ENCODE measurements around the gene HCN1. TPM values are rescaled to one million over a fixed set of nuclear protein-coding genes. Genes with fewer than 3 reads are reported as not detected.

The HCN1 gene
- total and polyA plus RNA-seq, 12 donors, result 0.05 to 0.20 (median 0.07) TPM; not detected in 3

DNA sequence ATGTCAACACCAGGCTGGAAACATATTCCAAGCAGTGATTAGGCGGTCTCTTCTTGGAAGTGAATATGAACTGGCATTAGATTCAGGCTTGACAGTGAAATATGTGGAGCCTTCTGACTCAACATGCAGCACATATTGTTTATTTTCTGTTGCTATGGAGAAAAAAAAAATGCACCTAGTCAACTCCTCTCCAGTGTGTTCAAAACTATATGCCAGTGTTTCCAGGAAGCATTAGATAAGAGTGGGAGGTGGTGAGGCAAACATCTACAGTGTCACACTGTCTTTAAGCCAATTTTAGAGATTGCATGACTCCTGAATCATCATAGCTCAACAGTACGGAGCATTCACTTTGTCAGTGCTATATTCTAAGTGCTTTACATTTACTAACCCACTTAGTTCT, 117.9 kb downstream of the HCN1 start:
- Histone ChIP-seq H3K9me3 (peaks cover 0 to 28% (median 0%) of the 10 kb centered on the region in 11 donors), H3K27me3 (no peaks in the 10 kb centered on the region), H3K36me3 (no peaks in the 10 kb centered on the region), H3K4me3 (no peak overlapping the region), H3K4me1 (no peaks in the 10 kb centered on the region), H3K27ac (peak overlapping the region in 1 of 10 donors; percentile 12)
- 19 to 35% methylated on average over 2 of the region's 2 CpGs for WGBS, 2 donors
- no peak for DNase-seq
- no peak for TF ChIP-seq CTCF (IDR thresholded peaks at IDR 0.05)
- intact Hi-C loops (cut with DNase I), result no loop called here
- peak; percentile 34 to 98 (median 64) for ATAC-seq

DNA sequence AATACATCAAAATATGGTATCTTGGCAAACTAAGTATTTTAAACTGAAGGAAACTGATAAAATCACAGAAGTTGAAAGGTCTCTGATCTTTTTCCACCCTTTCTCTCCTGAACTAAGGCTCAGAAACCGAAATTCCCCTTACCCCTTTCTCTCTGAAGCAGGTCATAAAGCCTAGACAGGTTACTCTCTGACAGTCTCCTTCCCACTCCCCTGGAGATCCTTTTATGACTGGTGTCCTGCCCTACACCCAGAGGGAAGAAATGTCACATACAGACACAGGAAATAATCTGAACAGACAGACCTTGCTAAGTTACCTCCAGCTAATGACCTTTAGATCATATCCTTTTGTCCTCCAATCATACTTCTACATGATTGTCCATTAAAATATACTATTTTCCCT, 127.4 kb downstream of the HCN1 start:
- Histone ChIP-seq H3K27ac (no peak overlapping the region), H3K36me3 (no peaks in the 10 kb centered on the region), H3K4me1 (no peaks in the 10 kb centered on the region), H3K27me3 (no peaks in the 10 kb centered on the region), H3K9me3 (no peaks in the 10 kb centered on the region), H3K4me3 (no peak overlapping the region)
- ATAC-seq, result no peak
- 39 to 58% methylated on average over 1 of the region's 1 CpG for WGBS, 2 donors
- no peak for TF ChIP-seq CTCF (IDR thresholded peaks at IDR 0.05)
- intact Hi-C loops (cut with DNase I), result no loop called here
- DNase-seq, result no peak

- TF ChIP-seq CTCF (IDR thresholded peaks at IDR 0.05), result no peak
- no peaks in the 10 kb centered on the region for H3K36me3 ChIP-seq
- no peaks in the 10 kb centered on the region for H3K27me3 ChIP-seq
- intact Hi-C loops (cut with DNase I), result no loop called here
- no peak overlapping the region for H3K4me3 ChIP-seq
- WGBS, 2 donors, result 20 to 21% methylated on average over 3 of the region's 3 CpGs
- peak; percentile 58 to 97 (median 79) for ATAC-seq
- peak overlapping the region in 1 of 10 donors; percentile 3 for H3K27ac ChIP-seq
- peaks cover 0 to 8% (median 0%) of the 10 kb centered on the region in 9 donors for H3K4me1 ChIP-seq
- DNase-seq, result peak in 1 of 2 donors; percentile 11
- peaks cover 0 to 8% (median 0%) of the 10 kb centered on the region in 11 donors for H3K9me3 ChIP-seq
Observed at GRCh38 chr5:45542421-45542820, 153.8 kb downstream of the HCN1 start.

- intact Hi-C loops (cut with DNase I), result loop anchor here in 1 of 10 donors (10.0 kb wide), 1 partner anchor 101 kb away; no protein-coding TSS in a partner anchor
- no peak for TF ChIP-seq CTCF (IDR thresholded peaks at IDR 0.05)
- Histone ChIP-seq H3K4me1 (peaks cover 0 to 4% (median 0%) of the 10 kb centered on the region in 9 donors), H3K27ac (no peak overlapping the region), H3K27me3 (no peaks in the 10 kb centered on the region), H3K36me3 (no peaks in the 10 kb centered on the region), H3K9me3 (no peaks in the 10 kb centered on the region), H3K4me3 (no peak overlapping the region)
- DNase-seq (no peak), ATAC-seq (peak in 2 of 8 donors; percentile 39 to 48)
- WGBS, 2 donors, result 25 to 41% methylated on average over 1 of the region's 1 CpG
Observed at GRCh38 chr5:45533663-45534062, 162.5 kb downstream of the HCN1 start.
